Stimulated activated effector memory CD8-positive, alpha-beta T cell treated with anti-CD3 and anti-CD28 coated beads, Interleukin-12 subunit alpha, Interleukin-12 subunit beta, amount 100 ng/mL, for 72 hours (primary cell): ENCODE results near the gene TMEM218.

Experiments
- ATAC-seq: fragments of 150-1000 bp; cut with Tn5 transposase; 2 replicates; pipeline ENCODE4 v1.10.0; 2021
- DNase-seq, 2 donors: peaks; one replicate each; pipeline ENCODE4 v3.0.0; 2021 to 2022; ENCODE audit warnings: low spot score in 2 of 2
- H3K27ac Mint-ChIP-seq: one replicate; pipeline ENCODE4 v1.8.0; 2022; ENCODE audit warnings: mild to moderate bottlenecking, mixed read lengths
- H3K36me3 Mint-ChIP-seq: one replicate; pipeline ENCODE4 v1.8.0; 2022; ENCODE audit warnings: mild to moderate bottlenecking, mixed read lengths
- H3K4me1 Mint-ChIP-seq: one replicate; pipeline ENCODE4 v1.8.0; 2022; ENCODE audit warnings: mixed read lengths
- H3K4me3 Mint-ChIP-seq: one replicate; pipeline ENCODE4 v1.8.0; 2022; ENCODE audit warnings: mild to moderate bottlenecking, mixed read lengths
- H3K9me3 Mint-ChIP-seq: one replicate; pipeline ENCODE4 v1.8.0; 2022; ENCODE audit warnings: mixed read lengths

Gene TMEM218

GRCh38 chr11:125088123-125088522, 23.3 kb downstream of the TMEM218 start:
- Mint-ChIP-seq H3K36me3 (no peaks in the 10 kb centered on the region), H3K9me3 (no peaks in the 10 kb centered on the region), H3K4me3 (no peak overlapping the region), H3K27ac (peak overlapping the region; percentile 11), H3K4me1 (peaks cover 4% of the 10 kb centered on the region)
- ATAC-seq (no peak), DNase-seq (no peak)

- DNase-seq: no peak
- H3K36me3 Mint-ChIP-seq: no peaks in the 10 kb centered on the region
- H3K27ac Mint-ChIP-seq: no peak overlapping the region
- no peak overlapping the region for H3K4me3 Mint-ChIP-seq
- H3K4me1 Mint-ChIP-seq: peaks cover 4% of the 10 kb centered on the region
- no peak for ATAC-seq
- H3K9me3 Mint-ChIP-seq: no peaks in the 10 kb centered on the region
Observed at GRCh38 chr11:125086633-125087296, 24.7 kb downstream of the TMEM218 start.

- H3K36me3 Mint-ChIP-seq: no peaks in the 10 kb centered on the region
- peaks cover 4% of the 10 kb centered on the region for H3K4me1 Mint-ChIP-seq
- H3K4me3 Mint-ChIP-seq: no peak overlapping the region
- H3K9me3 Mint-ChIP-seq: no peaks in the 10 kb centered on the region
- peak overlapping the region; percentile 58 for H3K27ac Mint-ChIP-seq
- DNase-seq: no peak
- ATAC-seq: no peak
Observed at GRCh38 chr11:125085301-125086081, 25.9 kb downstream of the TMEM218 start.

DNA sequence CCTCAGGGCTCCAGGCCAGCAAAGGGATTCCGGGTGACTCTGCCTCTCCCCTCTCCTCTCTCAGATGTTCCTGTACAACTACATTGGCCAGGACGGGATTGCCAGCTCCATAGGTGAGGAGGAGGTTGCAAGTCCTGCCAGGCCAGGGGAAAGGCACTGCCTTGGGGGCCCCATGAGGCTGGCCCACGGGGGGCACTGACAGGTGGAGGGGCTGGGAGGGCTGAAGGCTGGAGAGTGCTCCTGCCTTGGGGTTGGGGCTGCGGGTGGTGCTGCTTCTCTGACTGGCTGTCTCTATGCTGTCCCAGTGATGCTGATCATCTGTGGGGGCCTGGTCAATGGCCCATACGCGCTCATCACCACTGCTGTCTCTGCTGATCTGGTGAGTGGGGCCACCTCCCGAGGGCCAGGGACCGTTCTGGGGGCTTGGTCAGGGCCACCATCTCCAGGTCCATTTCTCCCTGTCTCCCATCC, 26.6 kb downstream of the TMEM218 start:
- Mint-ChIP-seq H3K9me3 (no peaks in the 10 kb centered on the region), H3K4me1 (peaks cover 4% of the 10 kb centered on the region), H3K4me3 (no peak overlapping the region), H3K36me3 (no peaks in the 10 kb centered on the region), H3K27ac (peak overlapping the region; percentile 33)
- DNase-seq: no peak
- no peak for ATAC-seq

DNA sequence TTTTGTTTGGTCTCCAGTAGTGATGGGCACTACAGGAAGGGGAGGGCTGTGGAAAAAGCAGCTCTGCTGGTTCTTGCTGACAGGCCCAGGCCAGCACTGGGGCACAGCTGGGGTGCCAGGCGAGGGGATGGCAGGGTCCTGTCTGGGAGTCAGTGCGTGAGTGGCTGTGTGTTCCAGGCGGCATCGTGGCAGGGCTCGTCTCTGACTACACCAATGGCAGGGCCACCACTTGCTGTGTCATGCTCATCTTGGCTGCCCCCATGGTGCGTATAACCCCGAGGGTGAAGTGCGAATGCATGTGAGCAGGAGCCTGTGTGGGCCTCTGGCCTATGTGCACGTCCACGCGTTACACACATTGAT, 27.4 kb downstream of the TMEM218 start:
- DNase-seq (no peak), ATAC-seq (no peak)
- Mint-ChIP-seq H3K4me3 (no peak overlapping the region), H3K36me3 (no peaks in the 10 kb centered on the region), H3K27ac (peak overlapping the region; percentile 33), H3K4me1 (peaks cover 4% of the 10 kb centered on the region), H3K9me3 (no peaks in the 10 kb centered on the region)

DNA sequence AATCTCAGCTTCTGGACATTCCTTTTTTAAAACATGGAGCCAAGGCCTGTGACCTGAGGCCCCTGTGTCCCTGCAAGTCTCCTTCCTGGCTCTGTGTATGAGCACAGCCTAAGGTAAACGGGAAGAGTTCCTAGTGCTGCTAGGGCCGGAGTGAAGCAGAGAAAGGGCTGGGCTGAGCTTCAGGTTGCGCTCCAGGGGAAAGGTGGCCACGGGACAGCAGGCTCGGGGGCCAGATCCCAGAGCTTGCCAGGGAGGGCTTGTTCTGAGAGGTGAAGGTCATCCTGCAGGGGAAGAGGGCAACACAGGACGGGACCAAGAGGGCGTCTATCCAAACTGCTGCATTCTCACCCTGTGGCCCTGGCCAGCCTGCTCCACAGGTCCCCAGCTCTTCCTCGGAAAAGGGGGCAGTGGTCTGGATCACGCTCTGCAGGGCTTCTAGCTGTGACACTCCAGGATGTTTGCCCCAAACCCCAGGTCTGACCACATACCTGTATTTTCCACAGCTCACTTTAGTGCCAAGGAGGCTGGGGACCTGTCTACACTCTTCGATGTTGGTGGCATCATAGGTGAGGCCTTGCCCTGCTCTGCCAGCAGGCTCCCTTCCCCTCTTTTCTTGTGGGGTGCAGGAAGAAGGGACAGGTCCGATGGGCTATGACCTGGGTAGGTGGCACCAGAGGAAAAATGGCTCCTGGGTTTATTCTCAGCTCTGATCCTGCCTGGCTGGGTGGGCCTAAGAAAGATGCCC, 27.9 kb downstream of the TMEM218 start:
- H3K27ac Mint-ChIP-seq: peak overlapping the region; percentile 33
- peaks cover 4% of the 10 kb centered on the region for H3K4me1 Mint-ChIP-seq
- no peaks in the 10 kb centered on the region for H3K9me3 Mint-ChIP-seq
- H3K4me3 Mint-ChIP-seq: no peak overlapping the region
- DNase-seq: no peak
- no peak for ATAC-seq
- no peaks in the 10 kb centered on the region for H3K36me3 Mint-ChIP-seq

- Mint-ChIP-seq H3K36me3 (no peaks in the 10 kb centered on the region), H3K4me3 (no peak overlapping the region), H3K4me1 (peaks cover 4% of the 10 kb centered on the region), H3K9me3 (no peaks in the 10 kb centered on the region), H3K27ac (peak overlapping the region; percentile 36)
- DNase-seq (no peak), ATAC-seq (peak; percentile 17)
Observed at GRCh38 chr11:125082611-125083311, 28.7 kb downstream of the TMEM218 start.

GRCh38 chr11:125082040-125082439, 29.4 kb downstream of the TMEM218 start:
- no peak for DNase-seq
- Mint-ChIP-seq H3K9me3 (no peaks in the 10 kb centered on the region), H3K4me3 (no peak overlapping the region), H3K36me3 (no peaks in the 10 kb centered on the region), H3K27ac (peak overlapping the region; percentile 36), H3K4me1 (peaks cover 4% of the 10 kb centered on the region)
- ATAC-seq: no peak

DNA sequence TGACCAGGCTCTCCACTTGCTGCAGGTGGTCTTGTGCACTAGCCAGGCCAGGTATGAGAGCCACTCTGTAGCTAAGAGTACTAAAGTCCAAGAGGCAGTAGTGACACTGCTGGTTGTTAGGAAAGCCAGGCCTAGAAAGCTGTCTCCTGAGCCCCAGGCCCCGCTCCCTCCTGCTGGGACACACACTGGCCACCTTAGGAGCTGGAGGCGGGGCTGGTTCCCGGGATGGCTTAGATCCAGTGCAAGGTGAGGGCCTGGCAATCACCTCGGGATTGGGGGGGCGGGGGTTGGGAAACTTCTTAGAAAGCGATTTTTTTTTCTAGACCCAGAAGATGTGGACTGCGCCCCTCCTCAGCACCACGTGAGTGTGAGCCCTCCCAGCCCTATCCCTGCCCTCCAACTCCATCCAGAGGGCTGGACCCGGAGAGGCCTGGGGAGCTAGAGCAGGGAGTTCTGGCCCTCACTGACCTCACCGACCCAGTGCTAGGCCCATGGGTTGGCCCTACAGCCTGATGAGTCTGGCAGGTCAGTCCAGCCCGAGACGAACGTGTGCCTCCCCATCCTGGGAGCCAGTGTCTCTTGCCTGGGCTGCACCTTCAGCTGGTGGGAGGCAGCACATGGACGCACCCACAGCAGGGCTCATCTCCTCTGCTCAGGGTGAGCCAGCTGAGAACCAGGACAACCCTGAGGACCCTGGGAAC, 30.2 kb downstream of the TMEM218 start:
- Mint-ChIP-seq H3K27ac (no peak overlapping the region), H3K4me3 (no peak overlapping the region), H3K9me3 (no peaks in the 10 kb centered on the region), H3K4me1 (no peaks in the 10 kb centered on the region), H3K36me3 (no peaks in the 10 kb centered on the region)
- DNase-seq (no peak), ATAC-seq (no peak)

GRCh38 chr11:125080531-125080911, 30.9 kb downstream of the TMEM218 start:
- H3K9me3 Mint-ChIP-seq: no peaks in the 10 kb centered on the region
- no peaks in the 10 kb centered on the region for H3K4me1 Mint-ChIP-seq
- ATAC-seq (no peak), DNase-seq (no peak)
- H3K27ac Mint-ChIP-seq: no peak overlapping the region
- H3K36me3 Mint-ChIP-seq: no peaks in the 10 kb centered on the region
- no peak overlapping the region for H3K4me3 Mint-ChIP-seq

- Mint-ChIP-seq H3K36me3 (no peaks in the 10 kb centered on the region), H3K4me3 (no peak overlapping the region), H3K4me1 (no peaks in the 10 kb centered on the region), H3K27ac (no peak overlapping the region), H3K9me3 (no peaks in the 10 kb centered on the region)
- no peak for ATAC-seq
- DNase-seq: no peak
Observed at GRCh38 chr11:125079878-125080530, 31.4 kb downstream of the TMEM218 start.

DNA sequence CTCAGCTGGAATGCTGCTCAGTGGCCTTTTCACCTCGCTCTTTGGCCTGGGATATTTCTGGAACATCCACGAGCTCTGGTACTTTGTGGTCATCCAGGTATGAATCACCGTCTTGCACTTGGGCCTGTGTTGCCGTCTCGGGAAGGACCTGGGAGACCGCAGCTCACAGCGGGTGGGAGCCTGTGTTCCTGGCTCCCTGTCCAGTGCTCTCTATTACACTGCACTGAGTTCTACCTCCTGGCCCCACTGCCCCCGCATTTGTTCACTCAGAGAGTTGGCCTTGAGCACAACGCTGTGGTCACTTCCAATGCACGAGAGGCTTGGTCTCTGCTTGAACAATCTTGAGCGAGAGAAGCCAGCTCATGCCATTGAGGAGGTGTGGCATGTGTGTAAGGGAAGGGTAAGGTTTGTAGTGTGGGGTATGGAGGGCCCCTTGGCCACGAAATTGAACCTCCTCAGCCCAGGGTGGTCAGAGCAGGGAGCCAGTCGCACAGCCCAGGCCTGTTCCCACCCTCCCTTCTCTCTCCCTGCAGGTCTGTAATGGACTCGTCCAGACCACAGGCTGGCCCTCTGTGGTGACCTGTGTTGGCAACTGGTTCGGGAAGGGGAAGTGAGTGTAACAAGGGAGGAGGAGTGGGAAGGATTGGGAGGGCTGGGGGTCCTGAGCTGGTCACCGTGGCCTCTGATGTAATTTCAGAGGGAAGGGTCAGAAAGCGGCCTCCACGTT, 32.1 kb downstream of the TMEM218 start:
- Mint-ChIP-seq H3K9me3 (no peaks in the 10 kb centered on the region), H3K27ac (no peak overlapping the region), H3K36me3 (no peaks in the 10 kb centered on the region), H3K4me3 (no peak overlapping the region), H3K4me1 (peaks cover 2% of the 10 kb centered on the region)
- DNase-seq (no peak), ATAC-seq (no peak)

- H3K9me3 Mint-ChIP-seq: no peaks in the 10 kb centered on the region
- ATAC-seq (no peak), DNase-seq (no peak)
- peaks cover 8% of the 10 kb centered on the region for H3K4me1 Mint-ChIP-seq
- H3K27ac Mint-ChIP-seq: no peak overlapping the region
- H3K4me3 Mint-ChIP-seq: no peak overlapping the region
- no peaks in the 10 kb centered on the region for H3K36me3 Mint-ChIP-seq
Observed at GRCh38 chr11:125078516-125079140, 32.8 kb downstream of the TMEM218 start.
